ENCODE data around the gene YEATS2. TPM values are rescaled to one million over a fixed set of nuclear protein-coding genes. Genes with fewer than 3 reads are reported as not detected.

The YEATS2 gene
- total RNA-seq, 1 experiment from 2014 or later = 33.8 TPM

DNA sequence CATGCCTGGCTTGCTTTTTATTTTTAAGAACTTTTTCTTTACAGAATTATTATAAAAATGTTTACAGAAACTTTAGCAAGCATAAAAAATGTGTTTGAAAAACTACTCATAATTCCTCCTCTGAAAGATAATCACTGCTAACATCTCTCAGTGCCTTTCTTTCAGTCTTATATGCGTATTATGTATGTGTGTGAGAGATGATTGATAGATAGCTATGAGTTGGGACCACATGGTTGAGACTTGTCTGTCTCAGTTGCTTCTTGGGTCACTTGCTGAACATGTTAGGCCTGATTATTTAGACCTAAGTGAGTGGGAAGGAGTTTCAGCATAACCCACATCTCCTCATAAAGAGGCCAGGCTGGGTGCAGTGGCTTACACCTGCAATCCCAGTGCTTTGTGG, 116.6 kb downstream of the YEATS2 start:
- BruUV-seq (replicated peaks) = no TSS peak
- intact Hi-C loops (cut with micrococcal nuclease; ENCODE audit: unreplicated experiment) = no loop called here
- Histone ChIP-seq H3K9me3 (ENCODE audit: control insufficient read depth, insufficient read depth, low read depth, low read length) (no peaks in the 10 kb centered on the region), H3K27ac (ENCODE audit: low read length) (no peak overlapping the region), H3K27me3 (ENCODE audit: control insufficient read depth, insufficient read depth, low read length) (no peaks in the 10 kb centered on the region), H3K36me3 (ENCODE audit: control insufficient read depth, insufficient read depth, low read length) (0 out of 2 replicates have a peak, but pooled peaks cover 2% of the 10 kb centered on the region), H3K4me1 (ENCODE audit: control insufficient read depth, insufficient read depth, low read length) (no peaks in the 10 kb centered on the region), H3K4me3 (ENCODE audit: low read depth in 2 of 2, low read length in 2 of 2) (no peak overlapping the region)
- ChIA-PET CTCF (no interaction called here), POLR2A (no interaction called here)
- ATAC-seq (no peak), DNase-seq (ENCODE audit: low read depth, low spot score) (no peak)
- in situ Hi-C loops (cut with HindIII; ENCODE audit: low pct_unique_long_range_greater_than_20kb, low sequenced_read_pairs) = no loop called here
- TF ChIP-seq, protein P1, sequence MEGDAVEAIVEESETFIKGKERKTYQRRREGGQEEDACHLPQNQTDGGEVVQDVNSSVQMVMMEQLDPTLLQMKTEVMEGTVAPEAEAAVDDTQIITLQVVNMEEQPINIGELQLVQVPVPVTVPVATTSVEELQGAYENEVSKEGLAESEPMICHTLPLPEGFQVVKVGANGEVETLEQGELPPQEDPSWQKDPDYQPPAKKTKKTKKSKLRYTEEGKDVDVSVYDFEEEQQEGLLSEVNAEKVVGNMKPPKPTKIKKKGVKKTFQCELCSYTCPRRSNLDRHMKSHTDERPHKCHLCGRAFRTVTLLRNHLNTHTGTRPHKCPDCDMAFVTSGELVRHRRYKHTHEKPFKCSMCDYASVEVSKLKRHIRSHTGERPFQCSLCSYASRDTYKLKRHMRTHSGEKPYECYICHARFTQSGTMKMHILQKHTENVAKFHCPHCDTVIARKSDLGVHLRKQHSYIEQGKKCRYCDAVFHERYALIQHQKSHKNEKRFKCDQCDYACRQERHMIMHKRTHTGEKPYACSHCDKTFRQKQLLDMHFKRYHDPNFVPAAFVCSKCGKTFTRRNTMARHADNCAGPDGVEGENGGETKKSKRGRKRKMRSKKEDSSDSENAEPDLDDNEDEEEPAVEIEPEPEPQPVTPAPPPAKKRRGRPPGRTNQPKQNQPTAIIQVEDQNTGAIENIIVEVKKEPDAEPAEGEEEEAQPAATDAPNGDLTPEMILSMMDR (IDR thresholded peaks at IDR 0.05) = no peak
- TF ChIP-seq SIN3A (IDR thresholded peaks at IDR 0.05; ENCODE audit: borderline replicate concordance, insufficient read depth, low read depth, low read length) = no peak

DNA sequence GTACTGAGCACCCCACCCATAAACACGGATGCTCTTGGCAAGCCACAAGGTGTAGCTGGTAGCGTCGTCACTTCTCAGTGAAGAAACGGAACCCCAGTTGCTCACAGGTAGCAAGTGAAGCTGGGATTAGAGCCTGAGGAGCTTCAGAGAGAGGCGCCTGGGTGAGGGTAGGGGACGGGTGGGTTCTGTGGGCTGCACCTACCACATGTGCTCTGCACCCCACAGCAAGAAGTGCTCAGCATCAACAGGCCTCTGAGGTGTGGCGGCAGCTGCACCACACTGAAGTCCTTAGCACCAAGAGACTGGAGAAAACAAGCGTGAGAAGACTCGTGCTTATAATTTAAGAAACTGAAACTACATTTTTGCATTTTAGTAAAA, 118.0 kb downstream of the YEATS2 start:
- no TSS peak for BruUV-seq (replicated peaks)
- ATAC-seq = no peak
- POLR2A ChIA-PET = no interaction called here

DNA sequence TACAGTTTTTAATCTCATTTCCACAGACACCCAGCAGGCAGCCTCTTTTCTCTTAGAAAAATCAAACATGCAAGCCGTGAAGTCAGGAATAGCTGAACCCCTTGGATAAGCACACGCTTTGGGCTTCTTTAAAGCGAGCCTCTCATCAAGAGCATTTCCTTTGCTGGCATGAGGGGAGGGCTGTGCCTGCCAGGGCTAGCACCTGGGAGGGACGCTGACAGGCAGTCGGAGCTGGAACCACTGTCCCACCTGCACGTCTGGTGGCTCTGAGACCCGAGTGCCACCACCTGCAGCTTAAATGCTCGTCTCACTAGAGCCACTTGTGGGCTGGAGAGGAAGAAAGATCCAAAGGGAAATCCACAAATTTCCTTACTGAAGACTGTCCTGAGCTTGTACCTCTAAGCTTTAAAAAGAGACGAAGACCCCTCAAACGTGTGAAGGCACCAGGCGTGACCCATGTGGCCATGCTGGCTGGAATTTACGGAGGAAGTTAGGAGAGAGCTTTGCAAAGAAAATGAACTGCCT, 118.4 kb downstream of the YEATS2 start:
- DNase-seq (ENCODE audit: low read depth, low spot score) (no peak), ATAC-seq (no peak)
- in situ Hi-C loops (cut with HindIII; ENCODE audit: low pct_unique_long_range_greater_than_20kb, low sequenced_read_pairs) (no loop called here), intact Hi-C loops (cut with micrococcal nuclease; ENCODE audit: unreplicated experiment) (no loop called here)
- ChIA-PET POLR2A (no interaction called here), CTCF (no interaction called here)
- no peaks in the 10 kb centered on the region for H3K27me3 ChIP-seq (ENCODE audit: control insufficient read depth, insufficient read depth, low read length)
- TF ChIP-seq POLR2AphosphoS5 (IDR thresholded peaks at IDR 0.05; ENCODE audit: low read depth, low read length) = no peak
- no peak overlapping the region for H3K4me3 ChIP-seq (ENCODE audit: low read depth in 2 of 2, low read length in 2 of 2)
- no TSS peak for BruUV-seq (replicated peaks)
- no peak overlapping the region for H3K27ac ChIP-seq (ENCODE audit: low read length)
- H3K4me1 ChIP-seq (ENCODE audit: control insufficient read depth, insufficient read depth, low read length) = no peaks in the 10 kb centered on the region
- no peaks in the 10 kb centered on the region for H3K36me3 ChIP-seq (ENCODE audit: control insufficient read depth, insufficient read depth, low read length)
- no peaks in the 10 kb centered on the region for H3K9me3 ChIP-seq (ENCODE audit: control insufficient read depth, insufficient read depth, low read depth, low read length)

More for the DNA sequence above, 118.0 kb downstream of the YEATS2 start:
- intact Hi-C loops (cut with micrococcal nuclease; ENCODE audit: unreplicated experiment) = no loop called here
- Histone ChIP-seq H3K4me3 (ENCODE audit: low read depth in 2 of 2, low read length in 2 of 2) (no peak overlapping the region), H3K27me3 (ENCODE audit: control insufficient read depth, insufficient read depth, low read length) (no peaks in the 10 kb centered on the region), H3K36me3 (ENCODE audit: control insufficient read depth, insufficient read depth, low read length) (no peaks in the 10 kb centered on the region), H3K4me1 (ENCODE audit: control insufficient read depth, insufficient read depth, low read length) (no peaks in the 10 kb centered on the region), H3K9me3 (ENCODE audit: control insufficient read depth, insufficient read depth, low read depth, low read length) (no peaks in the 10 kb centered on the region), H3K27ac (ENCODE audit: low read length) (no peak overlapping the region)
- no peak for DNase-seq (ENCODE audit: low read depth, low spot score)
- TF ChIP-seq, protein P1 (IDR thresholded peaks at IDR 0.05) = no peak
- CTCF ChIA-PET = no interaction called here
- in situ Hi-C loops (cut with HindIII; ENCODE audit: low pct_unique_long_range_greater_than_20kb, low sequenced_read_pairs) = no loop called here

Measured in Panc1 (cell line).